Retinal pigment epithelial cell (primary cell): Measurements from ENCODE around the gene CYB561D1.

Experiments
- DNase-seq: peaks from one replicate; pipeline ENCODE4 v3.0.0-alpha.2; 2010; ENCODE audit warnings: low read depth
- H3K4me3 ChIP-seq: 2 replicates; pipeline ENCODE4 v1.5.1; 2011; ENCODE audit warnings: mild to moderate bottlenecking, low read length, control low read depth, moderate library complexity
- TF ChIP-seq, protein P1 (sequence below): conservative IDR thresholded peaks from 2 replicates; pipeline ENCODE4 v1.5.1; 2011; ENCODE audit warnings: low read depth, low read length, control low read depth, inconsistent platforms

Gene CYB561D1

DNA sequence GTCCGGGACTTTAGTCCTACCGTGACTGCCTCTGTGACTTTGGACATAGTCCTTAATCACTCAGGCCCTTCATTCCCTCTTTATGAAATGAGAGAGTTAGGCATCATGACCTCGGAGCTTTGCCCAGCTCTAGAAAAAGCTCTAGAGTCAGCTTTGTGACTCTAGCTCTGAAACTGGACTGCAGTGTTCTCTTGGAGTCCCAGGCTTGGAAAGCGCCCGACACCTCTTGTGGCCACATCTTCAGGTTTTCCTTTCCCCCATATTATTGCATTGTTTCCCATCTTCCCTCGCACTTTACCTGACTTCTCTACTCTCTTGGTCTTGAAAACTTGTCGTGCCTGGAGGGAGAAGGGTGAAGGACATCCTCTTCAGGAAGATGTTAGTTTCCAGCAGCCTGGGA is 28.1 kb downstream of the CYB561D1 start:
- no peak overlapping the region for H3K4me3 ChIP-seq
- TF ChIP-seq, protein P1, sequence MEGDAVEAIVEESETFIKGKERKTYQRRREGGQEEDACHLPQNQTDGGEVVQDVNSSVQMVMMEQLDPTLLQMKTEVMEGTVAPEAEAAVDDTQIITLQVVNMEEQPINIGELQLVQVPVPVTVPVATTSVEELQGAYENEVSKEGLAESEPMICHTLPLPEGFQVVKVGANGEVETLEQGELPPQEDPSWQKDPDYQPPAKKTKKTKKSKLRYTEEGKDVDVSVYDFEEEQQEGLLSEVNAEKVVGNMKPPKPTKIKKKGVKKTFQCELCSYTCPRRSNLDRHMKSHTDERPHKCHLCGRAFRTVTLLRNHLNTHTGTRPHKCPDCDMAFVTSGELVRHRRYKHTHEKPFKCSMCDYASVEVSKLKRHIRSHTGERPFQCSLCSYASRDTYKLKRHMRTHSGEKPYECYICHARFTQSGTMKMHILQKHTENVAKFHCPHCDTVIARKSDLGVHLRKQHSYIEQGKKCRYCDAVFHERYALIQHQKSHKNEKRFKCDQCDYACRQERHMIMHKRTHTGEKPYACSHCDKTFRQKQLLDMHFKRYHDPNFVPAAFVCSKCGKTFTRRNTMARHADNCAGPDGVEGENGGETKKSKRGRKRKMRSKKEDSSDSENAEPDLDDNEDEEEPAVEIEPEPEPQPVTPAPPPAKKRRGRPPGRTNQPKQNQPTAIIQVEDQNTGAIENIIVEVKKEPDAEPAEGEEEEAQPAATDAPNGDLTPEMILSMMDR, result no peak
- DNase-seq, result no peak

DNA sequence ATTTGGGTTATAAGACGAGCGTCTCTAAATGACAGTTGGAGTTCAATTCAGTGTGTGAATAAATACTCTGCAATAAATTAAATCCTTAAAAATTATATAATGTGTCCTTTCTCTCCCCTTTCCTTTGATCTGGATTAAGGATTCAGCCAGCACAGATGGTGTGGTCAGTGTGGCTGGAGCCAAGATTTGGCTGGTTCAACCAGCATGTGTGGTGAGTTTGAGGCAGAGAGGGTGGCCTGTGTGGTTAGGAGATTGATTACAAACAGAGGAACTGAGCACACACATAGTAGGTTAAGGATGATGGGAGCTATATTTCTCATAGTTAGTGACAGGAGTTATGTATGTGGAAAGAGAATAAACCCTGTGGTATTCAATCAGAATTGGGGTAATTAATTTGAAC is 29.8 kb downstream of the CYB561D1 start:
- no peak overlapping the region for H3K4me3 ChIP-seq
- DNase-seq, result no peak
- TF ChIP-seq, protein P1, result no peak

DNA sequence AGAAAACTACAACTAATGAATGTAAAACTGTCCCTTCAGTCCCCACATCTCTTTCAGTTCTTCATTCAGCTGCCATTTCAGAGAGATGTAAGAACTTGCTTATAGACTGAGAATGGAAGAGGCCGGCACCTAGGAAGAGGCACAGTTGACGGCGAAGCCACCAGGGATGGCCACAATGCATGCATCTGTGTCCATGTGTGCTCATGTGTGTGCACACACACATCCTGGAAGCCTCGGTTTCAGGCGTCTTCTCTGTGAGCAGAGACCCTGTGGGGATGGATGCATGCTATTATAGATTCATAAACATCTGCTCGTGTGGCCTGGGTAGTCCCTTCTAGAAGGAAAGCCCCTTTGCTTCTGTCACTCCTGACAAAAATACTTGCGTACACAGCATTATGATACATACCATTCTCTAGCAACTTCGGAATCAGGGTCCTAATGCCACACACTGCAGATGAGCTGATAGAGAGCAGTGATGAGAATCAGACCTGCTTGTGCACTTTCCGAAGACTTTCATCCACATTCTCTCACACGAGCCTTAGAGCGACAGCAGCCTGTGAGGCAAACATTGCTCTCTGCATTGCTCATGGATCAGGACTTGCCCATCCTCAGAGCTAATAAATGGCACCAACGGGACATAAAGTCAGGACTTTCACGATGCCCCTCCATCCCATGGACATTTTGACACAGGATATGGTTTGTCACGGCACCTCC is 33.4 kb downstream of the CYB561D1 start:
- TF ChIP-seq, protein P1, result no peak
- DNase-seq, result no peak
- no peak overlapping the region for H3K4me3 ChIP-seq

DNA sequence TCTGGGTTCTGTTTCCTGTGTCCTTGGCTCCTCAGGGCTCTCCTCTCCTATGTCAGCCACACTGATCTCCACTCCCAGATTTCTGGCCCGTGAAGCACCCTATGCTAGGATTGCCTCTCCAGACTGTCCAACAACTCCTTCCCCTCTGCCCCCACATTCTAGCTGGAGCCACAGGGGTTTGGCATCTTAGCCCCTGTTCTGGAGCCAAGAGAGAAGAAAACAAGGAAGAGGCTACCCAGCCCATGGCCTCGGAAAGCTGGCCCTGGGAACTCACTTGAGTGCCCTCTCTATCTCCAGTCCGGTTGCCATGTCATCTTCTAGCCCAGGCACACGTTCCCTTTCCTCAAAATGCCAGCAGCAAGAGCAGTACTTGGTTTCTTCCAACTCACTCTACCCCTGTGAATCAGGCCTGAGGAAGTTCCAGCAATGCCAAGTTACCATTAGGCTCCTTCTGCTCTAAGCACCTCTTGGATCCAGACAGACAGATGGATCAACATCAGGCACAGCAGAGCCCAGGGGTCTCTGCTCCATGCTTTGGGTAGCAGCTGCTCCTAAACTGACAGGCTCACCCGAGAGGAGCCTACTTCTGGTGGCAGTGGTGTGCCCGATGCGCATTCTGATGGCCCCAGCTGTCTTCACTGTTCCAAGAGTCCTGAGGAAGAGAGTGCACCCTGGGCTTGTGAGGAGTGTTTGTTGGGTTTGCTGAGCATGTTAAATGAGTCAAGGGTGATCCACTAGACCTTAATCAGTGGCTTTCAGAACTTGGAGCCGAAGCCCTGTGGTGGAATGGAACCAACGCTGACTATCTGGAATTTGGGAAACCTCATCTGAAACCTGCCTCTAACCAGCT is 34.2 kb downstream of the CYB561D1 start:
- no peak overlapping the region for H3K4me3 ChIP-seq
- TF ChIP-seq, protein P1, result no peak
- DNase-seq, result no peak

DNA sequence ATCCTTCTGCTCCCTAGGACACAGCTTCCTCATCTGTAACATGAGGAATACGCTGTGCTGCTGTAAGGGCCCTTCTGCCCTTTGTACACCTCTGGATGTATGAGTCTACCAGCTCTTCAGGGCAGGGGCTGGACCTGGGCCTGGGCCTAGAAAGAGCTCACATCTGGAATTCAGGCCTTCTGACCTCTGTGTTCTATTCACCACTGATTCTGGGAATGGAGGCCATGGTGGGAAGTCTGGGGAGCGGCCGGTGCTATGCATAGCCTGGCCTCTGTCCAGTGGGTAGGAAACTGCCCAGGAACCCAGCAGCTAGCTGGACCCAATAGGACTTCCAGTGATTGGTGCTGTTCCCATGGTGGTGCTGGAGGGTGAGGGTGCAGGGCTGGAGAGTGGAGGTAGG is 34.8 kb downstream of the CYB561D1 start:
- DNase-seq, result no peak
- TF ChIP-seq, protein P1, result no peak
- H3K4me3 ChIP-seq, result no peak overlapping the region

DNA sequence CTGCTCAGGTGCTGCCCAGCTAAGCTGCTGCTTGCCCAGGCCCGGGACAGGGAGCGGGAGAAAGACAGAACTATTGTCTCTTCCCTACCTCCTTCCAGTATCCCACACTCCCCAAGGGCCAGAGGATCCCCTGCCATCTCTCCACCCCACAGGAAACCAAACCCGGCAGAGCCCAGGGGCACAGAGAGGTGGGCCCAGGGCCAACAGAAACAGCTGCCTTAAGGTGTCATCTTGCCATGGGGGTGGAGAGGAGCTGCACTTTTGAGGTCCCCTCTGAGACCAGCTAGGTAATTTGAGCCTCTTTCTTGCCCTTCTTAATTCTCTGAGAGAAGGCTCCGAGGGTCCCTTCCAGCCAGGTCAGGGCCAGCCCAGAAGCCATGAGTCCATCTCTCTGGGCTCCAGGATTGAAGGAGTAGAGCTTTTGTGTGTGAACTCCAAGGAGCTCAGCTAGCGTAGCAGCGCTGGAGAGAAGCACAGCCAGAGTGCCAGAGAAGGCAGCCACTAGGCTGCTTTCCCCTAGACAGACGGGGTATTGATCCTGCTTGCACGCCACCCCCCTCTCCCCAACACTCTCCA is 36.1 kb downstream of the CYB561D1 start:
- TF ChIP-seq, protein P1, result no peak
- no peak for DNase-seq
- no peak overlapping the region for H3K4me3 ChIP-seq
